Loucy (cell line): ENCODE data around the gene ZDHHC22.

Source experiments
- H2AFZ ChIP-seq: fragments of 200-600 bp; sonication (generic); 2 replicates; pipeline ENCODE4 v1.6.0; 2016; ENCODE audit warnings: antibody characterized with exemption, mild to moderate bottlenecking, low read length, moderate library complexity
- H3F3A ChIP-seq: fragments of 200-600 bp; 2 replicates; pipeline ENCODE4 v1.6.0; 2016; ENCODE audit warnings: antibody characterized with exemption, low read depth, mild to moderate bottlenecking
- H3K27me3 ChIP-seq: fragments of 200-600 bp; sonication (generic); 2 replicates; pipeline ENCODE4 v1.6.1; 2014; ENCODE audit warnings: low read length, mild to moderate bottlenecking; ENCODE audit not compliant: insufficient read depth, poor library complexity, severe bottlenecking
- H3K36me3 ChIP-seq: fragments of 200-600 bp; sonication (generic); 2 replicates; pipeline ENCODE4 v1.6.1; 2016; ENCODE audit warnings: low read length; ENCODE audit not compliant: insufficient read depth
- H3K4me1 ChIP-seq: fragments of 200-600 bp; sonication (generic); 2 replicates; pipeline ENCODE4 v1.5.1; 2014; ENCODE audit warnings: low read length, mild to moderate bottlenecking; ENCODE audit not compliant: insufficient read depth, poor library complexity, severe bottlenecking
- H3K4me2 ChIP-seq: fragments of 200-600 bp; sonication (generic); 2 replicates; pipeline ENCODE4 v1.6.0; 2014; ENCODE audit warnings: antibody characterized with exemption, low read length, low read depth, mild to moderate bottlenecking; ENCODE audit not compliant: poor library complexity, severe bottlenecking
- H3K4me3 ChIP-seq: fragments of 200-600 bp; sonication (generic); 2 replicates; pipeline ENCODE4 v1.5.1; 2014; ENCODE audit warnings: low read length, mild to moderate bottlenecking, mixed read lengths; ENCODE audit not compliant: poor library complexity, severe bottlenecking
- H3K79me2 ChIP-seq: fragments of 200-600 bp; sonication (generic); 2 replicates; pipeline ENCODE4 v1.6.1; 2014; ENCODE audit warnings: low read length; ENCODE audit not compliant: insufficient read depth
- H3K9ac ChIP-seq: fragments of 200-600 bp; sonication (generic); 2 replicates; pipeline ENCODE4 v1.6.0; 2014; ENCODE audit warnings: mild to moderate bottlenecking, low read depth, low read length, moderate library complexity; ENCODE audit not compliant: poor library complexity, severe bottlenecking
- H3K9me2 ChIP-seq: fragments of 200-600 bp; sonication (generic); replicated peaks from 2 replicates; pipeline ENCODE4 v1.6.1; 2016; ENCODE audit warnings: low read depth, low read length, mixed read lengths
- H3K9me3 ChIP-seq: fragments of 200-600 bp; sonication (generic); 2 replicates; pipeline ENCODE4 v1.6.1; 2014; ENCODE audit warnings: mild to moderate bottlenecking, antibody characterized with exemption, low read length, low read depth; ENCODE audit not compliant: insufficient read depth
- H4K20me1 ChIP-seq: fragments of 200-600 bp; sonication (generic); 2 replicates; pipeline ENCODE4 v1.6.0; 2014; ENCODE audit warnings: antibody characterized with exemption, low read length, mild to moderate bottlenecking; ENCODE audit not compliant: insufficient read depth, poor library complexity, severe bottlenecking
- CTCF ChIP-seq: fragments of 200-600 bp; sonication (generic); conservative IDR thresholded peaks from 2 replicates; pipeline ENCODE4 v1.5.1; 2014; ENCODE audit warnings: mild to moderate bottlenecking, antibody characterized with exemption, low read length
- EZH2phosphoT487 ChIP-seq: fragments of 200-600 bp; IDR thresholded peaks from 2 replicates; pipeline ENCODE4 v1.6.1; 2018; ENCODE audit warnings: antibody characterized with exemption, mild to moderate bottlenecking, moderate library complexity, borderline replicate concordance

Gene ZDHHC22

GRCh38 chr14:77143071-77143470 lies 1.5 kb upstream of the ZDHHC22 start:
- Histone ChIP-seq H3K9me3 (no peaks in the 10 kb centered on the region), H3K4me3 (no peak overlapping the region), H3K9me2 (no peaks in the 10 kb centered on the region), H3K4me1 (peaks cover 18% of the 10 kb centered on the region), H3K36me3 (no peaks in the 10 kb centered on the region), H3K4me2 (no peak overlapping the region), H3K9ac (no peak overlapping the region), H4K20me1 (no peaks in the 10 kb centered on the region), H3K27me3 (no peaks in the 10 kb centered on the region), H2AFZ (no peak overlapping the region), H3F3A (no peaks in the 10 kb centered on the region), H3K79me2 (no peaks in the 10 kb centered on the region)
- no peak for TF ChIP-seq CTCF
- no peak for TF ChIP-seq EZH2phosphoT487

GRCh38 chr14:77142005-77142800 lies 612 bp upstream of the ZDHHC22 start:
- Histone ChIP-seq H3K4me2 (no peak overlapping the region), H4K20me1 (no peaks in the 10 kb centered on the region), H3K27me3 (no peaks in the 10 kb centered on the region), H3K79me2 (no peaks in the 10 kb centered on the region), H3K9me3 (no peaks in the 10 kb centered on the region), H3K4me3 (no peak overlapping the region), H3K4me1 (peaks cover 18% of the 10 kb centered on the region), H3K9me2 (no peaks in the 10 kb centered on the region), H3K9ac (no peak overlapping the region), H3K36me3 (no peaks in the 10 kb centered on the region), H2AFZ (no peak overlapping the region), H3F3A (no peaks in the 10 kb centered on the region)
- TF ChIP-seq EZH2phosphoT487 (no peak), CTCF (no peak)

GRCh38 chr14:77140359-77141213 lies 1.0 kb downstream of the ZDHHC22 start:
- H3F3A ChIP-seq, result no peaks in the 10 kb centered on the region
- H3K4me1 ChIP-seq, result peaks cover 18% of the 10 kb centered on the region
- H4K20me1 ChIP-seq, result no peaks in the 10 kb centered on the region
- no peaks in the 10 kb centered on the region for H3K9me2 ChIP-seq
- H3K79me2 ChIP-seq, result no peaks in the 10 kb centered on the region
- no peak overlapping the region for H3K4me2 ChIP-seq
- no peaks in the 10 kb centered on the region for H3K9me3 ChIP-seq
- no peak overlapping the region for H3K9ac ChIP-seq
- TF ChIP-seq CTCF, result no peak
- no peak for TF ChIP-seq EZH2phosphoT487
- no peaks in the 10 kb centered on the region for H3K36me3 ChIP-seq
- no peak overlapping the region for H3K4me3 ChIP-seq
- no peak overlapping the region for H2AFZ ChIP-seq
- no peaks in the 10 kb centered on the region for H3K27me3 ChIP-seq
